HEK293T (cell line): ENCODE data around the gene PKLR.

Experiments
- FOXA1 ChIP-seq: fragments of 450-650 bp; IDR thresholded peaks from 2 replicates; pipeline ENCODE4 v1.6.1; 2016; ENCODE audit warnings: mild to moderate bottlenecking
- FOXM1 ChIP-seq: fragments of 450-650 bp; IDR thresholded peaks from 2 replicates; pipeline ENCODE4 v1.6.1; 2017; ENCODE audit warnings: mild to moderate bottlenecking, borderline replicate concordance
- LEF1 ChIP-seq: fragments of 450-650 bp; IDR thresholded peaks from 2 replicates; pipeline ENCODE4 v1.6.1; 2017; ENCODE audit warnings: mild to moderate bottlenecking, borderline replicate concordance
- PKNOX1 ChIP-seq: fragments of 450-650 bp; IDR thresholded peaks from 2 replicates; pipeline ENCODE4 v1.6.1; 2016
- TARDBP ChIP-seq: fragments of 450-650 bp; IDR thresholded peaks from 2 replicates; pipeline ENCODE4 v1.6.1; 2016

GRCh38 chr1:155304558-155305063 lies 3.4 kb upstream of the PKLR start:
- no peak for TF ChIP-seq PKNOX1
- TF ChIP-seq FOXM1, result no peak
- no peak for TF ChIP-seq LEF1
- no peak for TF ChIP-seq FOXA1
- TF ChIP-seq TARDBP, result no peak
